Epithelial cell of proximal tubule (primary cell): ENCODE results near the gene ATP8B3. TPM values are rescaled to one million over a fixed set of nuclear protein-coding genes. Genes with fewer than 3 reads are reported as not detected.

ENCODE experiments used
- DNase-seq: peaks from one replicate; pipeline ENCODE4 v3.0.0-alpha.2; 2011; ENCODE audit warnings: low read depth
- H3K4me3 ChIP-seq: 2 replicates; pipeline ENCODE4 v1.5.1; 2011; ENCODE audit warnings: low read depth, mild to moderate bottlenecking, low read length
- CTCF ChIP-seq: conservative IDR thresholded peaks from 2 replicates; pipeline ENCODE4 v1.5.1; 2012; ENCODE audit warnings: low read depth, mild to moderate bottlenecking, low read length
- total RNA-seq: library from RNA; depleted of rRNA; stranded (reverse); fragments of >200 nt; gene quantifications from 2 replicates; pipeline ENCODE4 v1.2.3, GENCODE V29; 2015

ATP8B3 gene
- total RNA-seq, 1 donor from 2014 or later, result 1.7 TPM

DNA sequence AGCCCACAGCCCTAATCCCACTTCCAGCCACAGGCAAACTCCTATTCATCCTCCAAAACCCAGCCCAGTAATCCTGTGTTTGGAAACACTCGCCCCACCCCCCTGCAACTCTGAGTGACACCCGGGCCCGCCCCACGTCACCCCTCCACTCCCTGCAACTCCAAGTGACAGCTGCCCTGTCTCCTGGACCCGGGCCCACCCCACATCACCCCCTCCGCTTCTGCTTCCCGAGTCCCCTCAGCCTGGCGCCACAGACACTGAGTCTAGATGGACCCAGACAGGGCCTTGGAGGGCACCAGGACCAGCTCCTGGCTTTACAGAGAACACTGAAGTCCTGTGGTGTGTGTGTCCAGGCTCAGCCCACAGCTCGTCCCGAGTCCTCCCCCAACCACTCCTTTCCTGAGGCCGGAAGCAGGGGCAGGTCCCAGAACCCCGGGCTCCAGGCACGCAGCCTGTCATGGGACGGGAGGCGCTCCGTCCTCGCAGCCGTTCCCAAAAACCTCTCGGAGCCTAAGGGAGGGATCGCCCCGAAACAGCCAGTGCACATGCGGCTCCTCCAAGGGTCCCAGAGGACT lies 28.6 kb upstream of the ATP8B3 start:
- H3K4me3 ChIP-seq, result no peak overlapping the region
- TF ChIP-seq CTCF, result no peak
- DNase-seq, result no peak

DNA sequence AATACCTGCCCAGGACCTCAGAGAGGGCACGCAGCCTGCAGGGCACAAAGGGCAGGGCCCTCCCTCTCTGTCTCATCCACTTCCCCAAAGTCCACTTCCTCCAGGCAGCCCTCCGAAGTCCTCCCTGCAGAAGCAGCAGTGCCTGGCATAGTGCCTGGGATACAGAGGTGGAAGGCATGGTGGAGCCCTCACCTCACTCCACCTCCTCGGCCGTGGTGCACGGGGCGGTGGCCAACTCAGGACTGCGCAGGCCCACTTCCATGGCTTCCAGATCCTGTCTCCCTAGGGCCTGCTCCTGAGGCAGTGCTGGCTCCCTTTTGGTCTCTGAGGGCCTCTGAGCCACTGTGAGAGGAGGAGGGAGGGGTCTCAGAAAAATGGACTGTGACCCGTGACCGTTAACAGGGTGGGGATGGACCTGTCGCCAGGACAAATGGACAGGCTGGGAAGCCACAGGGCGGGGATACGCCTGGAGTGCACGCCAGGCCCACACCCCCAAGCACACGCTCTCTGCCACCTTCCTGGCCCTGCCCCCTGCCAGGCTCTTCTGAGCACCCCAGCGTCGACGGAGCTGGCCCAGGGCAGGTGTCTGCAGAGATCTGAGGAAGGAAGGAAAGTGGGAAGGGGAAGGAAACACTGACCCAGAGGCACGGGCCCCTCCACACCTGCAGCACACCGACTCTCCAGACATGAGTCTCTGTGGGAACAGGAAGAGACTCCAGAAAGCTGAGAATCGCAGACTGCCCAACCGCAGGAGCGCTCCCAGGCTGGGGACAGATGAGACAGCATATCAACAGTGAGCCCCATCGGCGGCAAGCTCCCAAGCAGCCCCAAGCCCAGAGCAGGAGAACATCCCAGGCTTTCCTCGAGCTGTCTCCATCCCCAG lies 27.8 kb upstream of the ATP8B3 start:
- no peak overlapping the region for H3K4me3 ChIP-seq
- TF ChIP-seq CTCF, result no peak
- no peak for DNase-seq

- H3K4me3 ChIP-seq, result peak overlapping the region; percentile 23
- no peak for DNase-seq
- TF ChIP-seq CTCF, result peak; percentile 93
These were observed 25.6 kb upstream of the ATP8B3 start for GRCh38 chr19:1837625-1838105.

- TF ChIP-seq CTCF, result no peak
- no peak for DNase-seq
- no peak overlapping the region for H3K4me3 ChIP-seq
These were observed 25.1 kb upstream of the ATP8B3 start for GRCh38 chr19:1837222-1837565.

DNA sequence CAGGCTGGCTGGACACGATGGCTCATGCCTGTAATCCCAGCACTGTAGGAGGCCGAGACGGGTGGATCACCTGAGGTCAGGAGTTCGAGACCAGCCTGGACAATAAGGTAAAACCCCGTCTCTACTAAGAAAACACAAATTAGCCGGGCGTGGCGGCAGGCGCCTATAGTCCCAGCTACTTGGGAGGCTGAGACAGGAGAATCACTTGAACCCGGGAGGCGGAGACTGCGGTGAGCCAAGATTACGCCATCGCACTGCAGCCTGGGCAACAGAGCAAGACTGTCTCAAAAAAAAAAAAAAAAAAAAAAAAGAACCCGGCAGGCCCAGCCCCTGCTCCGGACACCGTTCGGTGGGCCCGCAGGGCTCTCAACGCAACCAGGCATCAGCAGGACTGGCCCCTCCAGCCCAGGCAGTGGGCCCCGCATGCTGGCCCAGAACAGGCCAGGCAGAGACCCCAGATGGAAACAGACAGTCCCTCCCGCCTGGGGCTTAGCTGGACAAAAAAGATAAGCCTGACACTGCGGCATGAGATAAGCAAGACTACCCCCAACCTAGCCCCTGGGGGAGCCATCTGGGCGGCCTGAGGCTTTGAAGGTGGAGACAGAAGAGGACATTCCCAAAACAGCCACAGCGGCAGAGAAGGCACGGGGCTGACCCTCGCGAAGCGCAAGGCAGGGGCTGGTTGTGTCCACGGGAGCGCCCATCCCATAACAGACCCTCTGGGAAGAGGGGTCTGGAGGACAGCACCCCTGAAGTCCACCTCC lies 24.6 kb upstream of the ATP8B3 start:
- TF ChIP-seq CTCF, result no peak
- DNase-seq, result no peak
- H3K4me3 ChIP-seq, result no peak overlapping the region

- no peak for TF ChIP-seq CTCF
- peak overlapping the region; percentile 8 for H3K4me3 ChIP-seq
- DNase-seq, result no peak
These were observed 21.5 kb upstream of the ATP8B3 start for GRCh38 chr19:1833540-1833939.
